WTC11 (cell line): ENCODE measurements around the gene RSKR. TPM values are rescaled to one million over a fixed set of nuclear protein-coding genes. Genes with fewer than 3 reads are reported as not detected.

ENCODE experiments used
- ATAC-seq: fragments of 200-7000 bp; cut with Tn5 transposase; 2 replicates; pipeline ENCODE4 v1.10.0; 2021; ENCODE audit warnings: mild to moderate bottlenecking, moderate library complexity
- Bru-seq: library from RNA; stranded (reverse); fragments of 400-500 nt; gene quantifications from one replicate; lab custom pipeline; 2021; lab: Mats Ljungman, UMichigan
- CTCF ChIA-PET: fragments of 300-600 bp; sonication (Branson Sonifier 250); formaldehyde crosslinking; loops from one replicate; lab custom pipeline; 2021; ENCODE audit warnings: antibody characterized with exemption; lab: Charles Lee
- POLR2A ChIA-PET: fragments of 350-600 bp; sonication (Branson Sonifier 250); formaldehyde crosslinking; loops from one replicate; lab custom pipeline; 2021; ENCODE audit warnings: antibody characterized with exemption; lab: Charles Lee
- DNase-seq: peaks from one replicate; pipeline ENCODE4 v3.0.0; 2021; ENCODE audit warnings: low spot score
- H3K27ac Mint-ChIP-seq: 2 replicates; pipeline ENCODE4 v1.8.0; 2021; ENCODE audit warnings: mixed read lengths
- H3K27me3 Mint-ChIP-seq: 2 replicates; pipeline ENCODE4 v1.8.0; 2021; ENCODE audit warnings: low read depth, mild to moderate bottlenecking, moderate library complexity, mixed read lengths
- H3K36me3 Mint-ChIP-seq: 2 replicates; pipeline ENCODE4 v1.8.0; 2021; ENCODE audit warnings: mixed read lengths
- H3K4me1 Mint-ChIP-seq: 2 replicates; pipeline ENCODE4 v1.8.0; 2022; ENCODE audit warnings: mixed read lengths
- H3K4me3 Mint-ChIP-seq: 2 replicates; pipeline ENCODE4 v1.8.0; 2021; ENCODE audit warnings: mild to moderate bottlenecking, moderate library complexity, mixed read lengths
- H3K9me3 Mint-ChIP-seq: 2 replicates; pipeline ENCODE4 v1.8.0; 2021; ENCODE audit warnings: mixed read lengths
- ARID4B ChIP-seq: sonication (generic); formaldehyde crosslinking; IDR thresholded peaks from 2 replicates; pipeline ENCODE4 v1.8.0; 2023; ENCODE audit warnings: missing genetic modification reagents, mild to moderate bottlenecking, borderline replicate concordance
- E2F4 ChIP-seq: sonication (generic); formaldehyde crosslinking; IDR thresholded peaks from 2 replicates; pipeline ENCODE4 v1.8.1; 2022; ENCODE audit warnings: low read depth, mild to moderate bottlenecking, moderate library complexity, missing genetic modification reagents, borderline replicate concordance
- E2F5 ChIP-seq: sonication (generic); formaldehyde crosslinking; IDR thresholded peaks from 2 replicates; pipeline ENCODE4 v1.8.1; 2022; ENCODE audit warnings: mild to moderate bottlenecking, moderate library complexity, missing genetic modification reagents
- ERG ChIP-seq: fragments of 250-450 bp; sonication (Bioruptor Pico); IDR thresholded peaks from 2 replicates; pipeline ENCODE4 v1.8.0; 2021; ENCODE audit warnings: mild to moderate bottlenecking
- HMGXB4 ChIP-seq: sonication (generic); formaldehyde crosslinking; IDR thresholded peaks from 2 replicates; pipeline ENCODE4 v1.8.1; 2023; ENCODE audit warnings: mild to moderate bottlenecking, moderate library complexity, missing genetic modification reagents
- MXD4 ChIP-seq: fragments of 250-450 bp; sonication (Bioruptor Pico); IDR thresholded peaks from 2 replicates; pipeline ENCODE4 v1.8.0; 2021; ENCODE audit warnings: mild to moderate bottlenecking, moderate library complexity, borderline replicate concordance
- MYBL2 ChIP-seq: sonication (generic); formaldehyde crosslinking; IDR thresholded peaks from 2 replicates; pipeline ENCODE4 v1.8.1; 2023; ENCODE audit warnings: mild to moderate bottlenecking, moderate library complexity, missing genetic modification reagents
- NFYB ChIP-seq: sonication (generic); formaldehyde crosslinking; conservative IDR thresholded peaks from 2 replicates; pipeline ENCODE4 v1.8.0; 2022; ENCODE audit warnings: low read depth, missing genetic modification reagents
- NR2C2 ChIP-seq: sonication (generic); formaldehyde crosslinking; IDR thresholded peaks from 2 replicates; pipeline ENCODE4 v1.8.0; 2022; ENCODE audit warnings: mild to moderate bottlenecking, missing genetic modification reagents
- RORB ChIP-seq: fragments of 250-450 bp; sonication (Bioruptor Pico); IDR thresholded peaks from 2 replicates; pipeline ENCODE4 v1.9.0; 2021; ENCODE audit warnings: mild to moderate bottlenecking
- SMAD4 ChIP-seq: sonication (generic); formaldehyde crosslinking; IDR thresholded peaks from 2 replicates; pipeline ENCODE4 v1.8.0; 2022; ENCODE audit warnings: mild to moderate bottlenecking, missing genetic modification reagents
- SOX15 ChIP-seq: fragments of 250-450 bp; sonication (Bioruptor Pico); IDR thresholded peaks from 2 replicates; pipeline ENCODE4 v1.9.0; 2021; ENCODE audit warnings: mild to moderate bottlenecking
- USF1 ChIP-seq: sonication (generic); formaldehyde crosslinking; IDR thresholded peaks from 2 replicates; pipeline ENCODE4 v1.8.0; 2022; ENCODE audit warnings: mild to moderate bottlenecking, missing genetic modification reagents
- ZBTB43 ChIP-seq: sonication (generic); formaldehyde crosslinking; IDR thresholded peaks from 2 replicates; pipeline ENCODE4 v1.8.1; 2023; ENCODE audit warnings: mild to moderate bottlenecking, missing genetic modification reagents
- ZNF138 ChIP-seq: sonication (generic); formaldehyde crosslinking; conservative IDR thresholded peaks from 2 replicates; pipeline ENCODE4 v1.8.1; 2022; ENCODE audit warnings: mild to moderate bottlenecking, moderate library complexity, missing genetic modification reagents
- ZNF263 ChIP-seq: sonication (generic); formaldehyde crosslinking; IDR thresholded peaks from 2 replicates; pipeline ENCODE4 v1.8.1; 2022; ENCODE audit warnings: low read depth, mild to moderate bottlenecking, moderate library complexity, missing genetic modification reagents
- ZNF671 ChIP-seq: fragments of 250-450 bp; sonication (Bioruptor Pico); IDR thresholded peaks from 2 replicates; pipeline ENCODE4 v1.8.0; 2021; ENCODE audit warnings: mild to moderate bottlenecking
- long read RNA-seq, 3 experiments: library from RNA in 1 of 3; library from capped mRNA in 1 of 3; library from polyadenylated mRNA in 1 of 3; unstranded in 2 of 3; stranded (forward) in 1 of 3; transcript quantifications; one replicate each; pipeline ENCODE4 v2.0.0, GENCODE V29; 2021
- total RNA-seq: library from RNA; stranded (reverse); gene quantifications from 3 replicates; pipeline ENCODE4 v1.2.3, GENCODE V29; 2021

The RSKR gene
- total RNA-seq (23.7 to 28.0 TPM (median 25.6 TPM) in 3 replicates), Bru-seq, nascent RNA (percentile 80 among the genes with signal in this experiment)
- long read RNA-seq, experiment 1, partial matches to known transcripts, result 1 of 9 reads
- long read RNA-seq, experiment 1, other reads (novel, unspliced or antisense), result 7 of 9 reads
- long read RNA-seq, experiment 2, partial matches to known transcripts, result 0 of 1 reads
- long read RNA-seq, experiment 2, other reads (novel, unspliced or antisense), result 0 of 1 reads
- long read RNA-seq, experiment 3, result 0 reads

- Mint-ChIP-seq H3K4me1 (no peaks in the 10 kb centered on the region), H3K27ac (no peak within 1 kb of the TSS), H3K4me3 (no peak within 1 kb of the TSS), H3K27me3 (no peaks in the 10 kb centered on the region), H3K9me3 (no peaks in the 10 kb centered on the region), H3K36me3 (peaks cover 73% of the 10 kb centered on the region)
- no peak for DNase-seq
- ChIA-PET POLR2A (interaction anchor here (1.0 kb wide), 1 partner anchor 97 kb away, joined by 3 read pairs; no protein-coding TSS in a partner anchor), CTCF (interaction anchor here (0.6 to 1.8 kb wide), 6 partner anchors 12 to 43 kb away, joined by 3 to 12 read pairs (median 4); partner anchors contain the start of genes BLTP2 and PIGS)
- no peak for TF ChIP-seq USF1 (CRISPR knock-in tag)
- TF ChIP-seq ZNF138 (CRISPR knock-in tag), result no peak
- TF ChIP-seq NFYB (CRISPR knock-in tag), result no peak
- no peak for TF ChIP-seq MXD4 (CRISPR knock-in tag)
- no peak for TF ChIP-seq RORB (CRISPR knock-in tag)
- TF ChIP-seq E2F4 (CRISPR knock-in tag), result no peak
- TF ChIP-seq SOX15 (CRISPR knock-in tag), result no peak
- no peak for TF ChIP-seq ZNF263
- no peak for TF ChIP-seq SMAD4 (CRISPR knock-in tag)
- no peak for TF ChIP-seq ZBTB43
- TF ChIP-seq ERG (CRISPR knock-in tag), result no peak
- no peak for TF ChIP-seq NR2C2 (CRISPR knock-in tag)
- no peak for TF ChIP-seq ZNF671 (CRISPR knock-in tag)
- no peak for ATAC-seq
Measured at GRCh38 chr17:28613931-28614381, at the start of gene RSKR. RSKR (minus strand) TSS chr17:28614185; CDS start chr17:28614161, 24 bp downstream.

- TF ChIP-seq E2F5 (CRISPR knock-in tag), result no peak
- TF ChIP-seq, all 79 proteins: peak for 0
- Mint-ChIP-seq H3K27me3 (0 out of 2 replicates have a peak, but pooled peaks cover 3% of the 10 kb centered on the region), H3K27ac (peak overlapping the region; percentile 100), H3K4me1 (peaks cover 20% of the 10 kb centered on the region), H3K36me3 (peaks cover 33% of the 10 kb centered on the region), H3K9me3 (peaks cover 15% of the 10 kb centered on the region), H3K4me3 (peak overlapping the region; percentile 99)
- no peak for DNase-seq
- ChIA-PET CTCF (interaction anchor here (0.5 kb wide), 1 partner anchor 63 kb away, joined by 3 read pairs; no protein-coding TSS in a partner anchor), POLR2A (no interaction called here)
- ATAC-seq, result no peak
Measured at GRCh38 chr17:28663723-28664122, 49.7 kb upstream of the RSKR start.

GRCh38 chr17:28662527-28662829 lies 48.5 kb upstream of the RSKR start:
- peak overlapping the region; percentile 100 for H3K27ac Mint-ChIP-seq
- H3K27me3 Mint-ChIP-seq, result 0 out of 2 replicates have a peak, but pooled peaks cover 3% of the 10 kb centered on the region
- H3K9me3 Mint-ChIP-seq, result peaks cover 21% of the 10 kb centered on the region
- CTCF ChIA-PET, result interaction anchor here (1.0 to 3.5 kb wide), 6 partner anchors 16 to 101 kb away, joined by 3 to 38 read pairs (median 8); partner anchors contain the start of gene BLTP2
- ATAC-seq, result no peak; the same call in 1 of the 2 replicates
- peaks cover 20% of the 10 kb centered on the region for H3K4me1 Mint-ChIP-seq
- no peak for TF ChIP-seq ARID4B (CRISPR knock-in tag)
- TF ChIP-seq MXD4 (CRISPR knock-in tag), result no peak
- 0 out of 2 replicates have a peak, but pooled peaks have one; percentile 22 for TF ChIP-seq MYBL2
- no peak for TF ChIP-seq NFYB (CRISPR knock-in tag)
- no peak for TF ChIP-seq HMGXB4 (CRISPR knock-in tag)
- TF ChIP-seq, all 79 proteins: peak for 1
- POLR2A ChIA-PET, result interaction anchor here (1.0 to 2.5 kb wide), 4 partner anchors 16 to 65 kb away, joined by 4 to 13 read pairs (median 8); partner anchors contain the start of genes BLTP2 and PROCA1
- no peak for DNase-seq
- Mint-ChIP-seq H3K4me3 (peak overlapping the region; percentile 99), H3K36me3 (peaks cover 44% of the 10 kb centered on the region)
